NAMALWA (cell line): Measurements from ENCODE around the gene ADGRF3.
"Not testable (repeated sequence)": the region's sequence is repeated elsewhere in the genome, so short reads cannot be mapped to it uniquely, and the experiment has no call there.

ENCODE experiments used
- DNase-seq: peaks from one replicate; pipeline ENCODE4 v3.0.0-alpha.2; 2015; ENCODE audit warnings: low spot score

The ADGRF3 gene

DNA sequence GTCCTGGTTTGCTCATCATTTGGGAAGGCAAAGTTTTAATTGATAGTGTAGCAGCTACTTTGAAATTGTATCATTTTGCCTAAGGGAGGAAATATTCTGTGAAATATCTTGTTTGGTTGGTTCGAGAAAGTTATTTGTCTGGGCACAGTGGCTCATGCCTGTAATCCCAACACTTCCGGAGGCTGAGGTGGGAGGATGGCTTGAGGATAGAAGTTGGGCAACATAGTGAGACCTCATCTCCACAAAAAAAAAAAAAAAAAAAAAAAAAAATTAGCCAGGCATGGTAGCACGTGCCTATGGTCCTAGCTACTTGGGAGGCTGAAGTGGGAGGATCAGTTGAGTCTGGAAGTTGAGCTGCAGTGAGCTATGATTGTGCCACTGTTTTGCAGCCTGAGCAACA, 3.1 kb upstream of the ADGRF3 start:
- no peak for DNase-seq

DNA sequence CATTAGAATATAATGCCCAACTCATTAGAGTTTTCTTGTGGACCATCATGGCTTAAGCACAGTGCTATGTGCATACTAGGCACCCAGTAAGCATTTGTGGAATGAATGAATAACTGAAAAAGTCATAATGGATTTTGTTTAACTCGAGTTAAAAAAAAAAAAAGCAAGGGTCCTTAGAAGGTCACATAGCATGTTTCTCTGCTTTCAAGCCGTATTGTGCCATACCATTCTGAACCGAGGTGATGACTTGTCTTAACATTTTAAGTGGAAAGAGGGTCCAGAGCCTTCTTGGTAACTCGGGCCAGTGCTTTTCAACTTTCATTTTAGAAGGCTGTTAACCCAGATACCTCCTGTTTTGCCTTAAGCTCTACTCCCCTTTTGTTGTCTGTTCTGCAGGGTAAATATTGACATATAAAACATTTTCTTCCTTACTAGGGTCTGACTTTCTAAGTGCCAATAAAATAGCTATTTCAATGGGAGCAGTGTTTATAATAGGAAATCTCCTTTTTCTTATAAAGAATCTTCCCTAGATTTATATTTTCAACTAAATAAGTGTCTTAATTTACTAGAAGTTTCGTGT, 787 bp upstream of the ADGRF3 start:
- DNase-seq = peak; percentile 34

DNA sequence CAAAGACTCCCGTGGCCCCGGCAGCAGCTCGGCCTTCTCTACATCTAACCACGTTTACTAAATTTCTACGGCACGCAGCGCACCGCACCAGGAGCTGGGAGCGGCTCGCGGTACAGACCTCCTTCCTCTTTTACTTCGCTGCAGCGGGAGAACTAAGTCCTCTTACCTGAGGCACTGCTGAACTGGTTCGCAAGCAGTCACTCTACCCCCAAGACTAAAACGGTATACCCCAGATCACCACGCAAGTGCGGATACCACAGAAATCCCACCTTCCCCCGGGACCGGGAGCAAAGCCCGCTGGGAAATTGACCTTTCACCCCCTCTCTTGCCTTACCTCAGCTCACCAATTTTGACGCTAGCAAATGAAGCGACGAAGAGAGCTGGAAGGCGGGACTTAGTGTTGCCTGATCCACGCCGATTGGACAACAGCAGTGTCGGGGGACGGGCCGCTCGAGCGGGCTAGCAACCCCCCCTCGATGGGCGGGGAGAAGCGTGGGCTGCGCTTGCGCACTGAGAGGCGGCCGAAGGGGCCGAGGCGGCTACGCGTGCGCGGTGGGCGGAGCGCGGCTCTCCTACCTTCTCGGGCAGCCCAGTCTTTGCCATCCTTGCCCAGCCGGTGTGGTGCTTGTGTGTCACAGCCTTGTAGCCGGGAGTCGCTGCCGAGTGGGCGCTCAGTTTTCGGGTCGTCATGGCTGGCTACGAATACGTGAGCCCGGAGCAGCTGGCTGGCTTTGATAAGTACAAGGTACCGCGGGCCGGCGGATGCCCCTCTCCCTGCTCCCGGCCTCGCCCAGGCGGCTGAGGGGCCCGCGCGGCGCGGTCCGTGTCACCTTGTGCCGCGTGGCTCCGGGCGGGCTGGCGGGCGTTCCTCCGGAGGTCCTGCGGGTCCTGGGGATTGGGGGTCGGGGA, 790 bp downstream of the ADGRF3 start, which contains the start of gene SELENOI:
Gene SELENOI (plus strand): TSS at position 599 of the 909 bp plus-strand sequence. CDS start 90 bp downstream, at position 689.
- peak; percentile 100 for DNase-seq

DNA sequence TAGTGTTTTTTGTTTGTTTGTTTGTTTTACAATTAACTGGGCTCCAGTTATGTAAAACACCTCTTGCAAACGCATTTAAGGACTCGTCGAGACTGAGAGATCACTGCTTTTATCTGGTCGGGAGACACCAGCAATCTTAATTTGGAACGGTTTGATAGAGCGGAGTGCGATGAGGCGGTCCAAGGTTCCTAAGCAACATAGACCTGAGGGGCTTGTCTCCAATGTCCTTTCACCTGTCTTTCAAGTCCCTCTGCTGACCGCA, 1.4 kb downstream of the ADGRF3 start:
- no peak for DNase-seq

DNA sequence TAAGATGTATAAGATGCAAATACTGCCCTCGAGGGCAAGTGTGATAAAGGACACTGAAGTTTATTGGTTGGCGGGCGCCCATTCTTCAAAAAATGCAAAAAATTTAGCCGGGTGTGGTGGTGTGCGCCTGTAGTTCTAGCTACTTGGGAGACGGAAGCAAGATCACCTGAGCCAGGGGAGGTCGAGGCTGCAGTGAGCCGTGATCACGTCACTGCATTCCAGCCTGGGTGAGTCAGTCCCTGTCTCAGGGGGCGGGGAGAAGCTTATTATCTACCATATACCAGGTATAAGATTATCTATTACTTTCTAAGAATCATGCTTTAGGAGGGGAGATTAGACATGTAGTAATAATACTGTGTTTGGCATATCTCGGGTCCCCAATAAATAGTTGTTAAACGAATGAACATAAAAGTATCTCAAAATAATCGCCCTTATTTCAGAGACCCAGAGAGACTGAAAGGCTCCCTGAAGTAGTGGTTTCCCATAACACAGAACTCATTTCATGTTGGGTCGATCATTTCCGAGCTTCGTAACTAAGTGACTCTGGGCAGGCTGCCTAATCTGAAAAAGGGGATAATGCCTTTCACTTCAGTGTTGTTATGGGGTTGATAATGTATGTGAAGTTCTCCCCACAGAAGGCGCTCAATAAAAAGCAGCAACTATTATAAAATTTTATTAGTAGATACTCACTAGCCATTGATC, 1.9 kb downstream of the ADGRF3 start:
- no peak for DNase-seq

DNA sequence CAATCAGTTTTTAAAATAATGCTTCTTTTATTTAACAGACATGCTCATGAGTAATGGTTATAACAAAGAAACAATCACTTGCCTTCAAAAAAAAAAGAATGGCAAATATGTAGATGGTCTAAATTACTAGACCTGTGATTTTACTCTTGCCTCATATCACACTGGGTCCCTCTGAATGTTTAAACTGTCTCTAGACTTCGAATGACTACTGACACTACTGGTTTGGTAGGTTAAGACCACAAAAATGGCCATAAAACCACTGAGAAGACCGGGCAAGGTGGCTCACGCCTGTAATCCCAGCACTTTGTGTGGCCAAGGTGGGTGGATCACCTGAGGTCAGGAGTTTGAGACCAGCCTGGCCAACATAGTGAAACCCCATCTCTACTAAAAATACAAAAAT, 5.8 kb downstream of the ADGRF3 start:
- no peak for DNase-seq

DNA sequence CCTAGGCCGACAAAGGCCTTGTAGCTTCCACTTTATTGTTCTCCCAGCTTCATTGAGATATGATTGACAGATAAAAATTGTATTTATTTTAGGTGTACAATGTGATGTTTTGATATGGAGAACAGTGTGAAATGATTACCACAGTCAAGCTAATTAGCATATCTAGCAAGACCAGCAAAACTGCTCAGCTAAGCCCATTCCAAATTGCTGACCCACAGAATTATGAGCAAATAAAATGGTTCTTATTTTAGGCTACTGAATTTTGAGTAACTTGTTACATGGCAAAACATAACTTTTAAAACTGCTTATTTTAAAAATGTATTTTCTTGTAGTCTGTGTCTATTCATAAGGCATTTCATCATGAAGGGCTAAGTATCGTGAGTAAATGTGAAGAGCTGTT, 9.3 kb downstream of the ADGRF3 start:
- no peak for DNase-seq

DNA sequence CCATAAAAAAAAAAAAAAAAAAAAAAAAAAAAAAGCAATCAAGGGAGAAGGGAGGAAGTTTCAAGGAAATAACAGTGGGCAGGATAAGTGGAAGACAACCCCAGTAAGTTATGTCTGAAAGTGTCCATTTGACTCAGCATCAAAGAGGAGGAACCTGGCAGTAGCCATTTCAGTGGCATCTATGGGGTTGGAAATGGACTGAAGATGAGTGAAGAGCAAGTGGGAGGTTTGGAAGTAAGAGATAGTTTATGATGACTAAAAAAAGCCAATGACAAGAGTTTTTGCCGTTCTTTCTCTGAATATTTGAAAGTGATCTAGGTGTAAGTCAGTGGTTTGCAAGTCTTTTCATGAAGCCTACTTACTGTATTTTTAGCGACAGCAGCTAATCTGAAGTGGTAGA, 9.9 kb downstream of the ADGRF3 start:
- DNase-seq = no peak

DNA sequence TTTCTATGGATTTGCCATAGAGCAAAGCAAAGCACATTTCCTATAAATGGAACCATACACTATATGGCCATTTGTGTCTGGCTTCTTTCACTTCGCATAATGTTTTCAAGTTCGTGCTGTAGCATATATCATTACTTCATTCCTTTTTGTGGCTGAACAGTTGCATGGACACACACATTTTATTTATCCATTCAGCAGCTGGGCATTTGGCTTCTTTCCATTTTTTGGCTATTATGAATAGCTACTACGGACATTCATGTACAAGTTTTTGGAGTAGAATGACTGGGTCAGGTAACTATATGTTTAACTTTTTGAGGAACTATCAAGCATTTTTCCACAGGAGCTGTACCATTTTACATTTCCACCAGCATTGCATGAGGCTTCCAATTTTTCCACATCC, 11.4 kb downstream of the ADGRF3 start:
- DNase-seq = no peak

DNA sequence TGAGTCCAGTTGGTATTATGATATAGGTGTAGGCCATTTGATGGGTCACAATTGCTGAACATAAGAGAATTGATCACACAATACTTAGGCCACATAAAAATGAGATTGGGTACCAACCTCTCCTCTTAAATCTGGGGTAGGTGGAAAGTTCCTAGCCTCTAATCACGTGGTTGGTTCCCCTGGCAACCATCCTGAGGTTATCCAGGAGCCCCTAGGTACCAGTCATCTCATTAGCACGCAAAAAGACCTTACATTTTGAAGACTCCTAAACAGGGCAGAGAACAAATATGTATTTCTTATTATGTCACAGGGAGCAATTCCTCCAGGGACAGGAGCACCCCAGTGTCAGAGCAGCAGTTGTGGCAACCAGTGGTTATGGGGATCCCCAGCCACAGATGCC, 13.3 kb downstream of the ADGRF3 start:
- no peak for DNase-seq

DNA sequence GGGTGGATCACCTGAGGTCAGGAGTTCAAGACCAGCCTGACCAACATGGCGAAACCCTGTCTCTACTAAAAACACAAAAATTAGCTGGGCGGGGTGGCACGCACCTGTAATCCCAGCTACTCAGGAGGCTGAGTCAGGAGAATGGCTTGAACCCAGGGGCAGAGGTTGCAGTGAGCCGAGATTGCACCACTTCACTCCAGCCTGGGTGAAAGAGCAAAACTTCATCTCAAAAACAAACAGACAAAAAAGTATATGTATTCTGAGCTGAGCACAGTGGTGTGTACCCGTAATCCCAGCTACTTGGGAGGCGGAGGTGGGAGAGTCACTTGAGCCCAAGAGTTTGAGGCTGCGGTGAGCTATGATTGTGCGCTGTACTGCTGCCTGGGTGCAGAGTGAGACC, 15.3 kb downstream of the ADGRF3 start:
- not testable (repeated sequence) for DNase-seq

DNA sequence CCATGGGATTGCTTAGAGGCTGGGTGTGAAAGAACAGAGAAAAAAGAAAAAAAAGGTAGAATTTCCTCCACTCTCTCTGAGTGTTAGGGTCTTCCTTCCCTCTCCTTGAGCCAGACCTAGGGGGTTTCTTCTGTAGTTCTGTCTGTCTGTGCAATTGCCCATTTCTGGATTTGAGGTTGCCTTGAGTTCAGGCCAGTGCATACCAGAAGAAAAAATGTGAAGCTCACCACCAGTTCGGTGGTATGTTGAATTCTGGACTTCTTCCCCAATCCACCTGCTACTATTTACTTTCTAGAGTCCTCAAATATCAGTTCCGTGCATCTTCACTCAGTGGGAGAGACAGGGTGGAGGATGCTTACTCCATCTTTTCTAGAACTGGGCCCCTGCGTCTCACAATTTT, 16.0 kb downstream of the ADGRF3 start:
- DNase-seq = no peak

DNA sequence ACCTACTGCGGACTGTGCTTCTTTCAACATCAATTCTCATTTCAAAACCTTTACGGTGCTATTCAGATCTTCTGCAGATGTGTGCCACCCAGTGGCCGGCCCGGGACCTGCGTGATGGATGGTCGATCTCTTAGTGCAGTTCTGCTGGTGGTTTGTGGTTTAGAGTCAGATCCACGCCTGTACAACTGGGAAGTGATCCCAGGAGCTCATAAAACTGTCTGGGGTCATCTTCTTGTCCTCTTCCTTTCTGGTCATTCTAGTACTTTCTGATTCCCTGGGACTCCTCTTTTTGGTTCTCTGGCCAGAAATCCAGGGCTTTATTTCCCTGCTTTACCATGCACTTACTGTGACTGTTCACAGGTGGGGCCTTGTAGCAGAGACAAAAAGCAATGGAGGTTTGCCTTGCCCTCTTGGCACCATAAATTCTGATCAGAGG, 16.5 kb downstream of the ADGRF3 start:
- DNase-seq = peak; percentile 84

DNA sequence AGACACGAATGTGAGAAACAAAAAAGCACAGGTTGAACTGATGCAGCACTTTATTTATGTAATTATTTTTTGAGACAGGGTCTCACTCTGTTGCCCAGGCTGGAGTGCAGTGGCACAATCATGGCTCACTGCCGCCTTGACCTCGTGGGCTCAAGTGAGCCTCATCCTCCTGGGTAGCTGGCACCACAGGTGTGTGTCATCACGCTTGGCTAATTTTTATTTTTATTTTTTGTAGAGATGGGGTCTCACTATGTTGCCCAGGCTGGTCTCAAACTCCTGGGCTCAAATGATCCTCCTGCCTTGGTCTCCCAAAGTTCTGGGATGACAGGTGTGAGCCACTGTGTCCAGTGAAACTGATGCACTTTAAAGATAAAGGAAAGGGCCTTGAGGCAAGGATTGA, 17.5 kb downstream of the ADGRF3 start:
- not testable (repeated sequence) for DNase-seq

DNA sequence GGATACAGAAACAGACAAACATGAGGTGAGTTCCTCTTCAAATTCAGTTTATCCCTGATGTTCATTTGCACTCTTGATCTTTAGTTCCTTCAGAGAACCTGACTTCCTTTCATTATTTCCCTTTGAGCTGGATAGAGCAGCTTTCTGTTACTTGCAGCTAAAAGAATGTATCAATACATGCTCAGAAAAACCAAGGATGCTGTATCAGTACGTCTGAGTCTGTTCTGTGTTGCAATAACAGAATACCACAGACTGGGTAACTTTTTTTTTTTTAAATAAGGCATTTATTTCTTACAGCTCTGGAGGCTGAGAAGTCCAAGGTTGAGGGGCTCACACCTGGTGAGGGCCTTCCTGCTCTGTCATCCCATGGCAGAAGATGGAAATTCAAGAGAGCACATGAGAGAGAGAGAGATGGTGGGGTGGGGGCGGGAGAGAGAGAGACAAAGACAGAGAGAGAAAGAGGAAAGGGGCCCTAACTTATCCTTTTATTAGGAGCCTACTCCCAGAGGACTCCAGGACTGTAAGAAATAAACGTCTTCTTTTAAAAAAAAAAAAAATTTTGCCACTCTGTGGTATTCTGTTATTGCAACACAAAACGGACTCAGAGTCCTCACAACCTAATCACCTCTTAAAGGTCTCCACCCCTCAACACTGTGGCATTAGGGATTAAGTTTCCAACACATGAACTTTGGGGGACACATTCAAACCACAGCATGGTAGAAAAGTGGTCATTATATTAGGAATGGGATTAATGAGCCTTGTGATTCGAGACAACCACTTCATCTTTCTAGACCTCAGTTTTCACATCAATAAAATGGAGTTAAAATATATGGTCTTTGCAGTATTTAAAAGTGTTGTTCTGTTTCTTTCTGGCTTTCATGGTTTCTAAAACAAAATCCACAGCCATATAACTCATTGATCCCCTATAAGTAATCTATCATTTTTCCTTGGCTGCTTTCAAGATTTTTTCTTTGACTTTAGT, 19.0 kb downstream of the ADGRF3 start:
- no peak for DNase-seq

DNA sequence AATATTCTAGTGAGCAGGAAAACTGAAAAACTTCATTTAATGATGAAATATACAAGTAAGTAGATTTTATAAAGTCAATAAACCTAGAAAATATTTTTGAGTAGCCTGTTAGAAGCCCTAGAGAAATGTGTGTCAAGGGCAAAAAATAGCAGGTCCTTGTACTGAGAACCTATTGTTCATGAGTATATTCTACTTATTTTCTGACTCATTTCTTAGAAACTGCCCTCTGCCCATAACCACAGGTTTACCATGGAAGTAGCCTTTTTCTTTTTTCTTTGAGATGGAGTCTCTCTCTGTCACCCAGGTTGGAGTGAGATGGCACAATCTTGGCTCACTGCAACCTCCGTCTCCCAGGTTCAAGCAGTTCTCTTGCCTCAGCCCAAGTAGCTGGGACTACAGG, 20.1 kb downstream of the ADGRF3 start:
- no peak for DNase-seq

DNA sequence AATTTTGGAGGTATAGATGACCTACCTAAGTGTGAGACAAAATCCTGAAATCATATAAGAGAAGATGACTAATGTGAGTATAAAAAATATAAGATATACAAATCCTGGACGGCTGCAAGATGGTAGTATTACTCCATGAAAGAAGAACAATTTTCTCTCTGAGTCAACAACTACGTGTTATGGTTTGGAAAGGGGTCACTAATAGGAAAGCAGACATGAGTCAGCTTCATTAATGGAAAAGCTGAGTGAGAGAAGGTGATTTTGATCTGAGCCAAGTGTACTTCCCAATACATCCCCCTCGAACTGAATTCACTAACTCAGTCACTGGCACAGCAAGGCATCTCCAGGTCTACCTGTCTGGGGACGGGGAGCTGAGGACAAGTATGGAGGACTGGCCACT, 20.7 kb downstream of the ADGRF3 start:
- DNase-seq = no peak

DNA sequence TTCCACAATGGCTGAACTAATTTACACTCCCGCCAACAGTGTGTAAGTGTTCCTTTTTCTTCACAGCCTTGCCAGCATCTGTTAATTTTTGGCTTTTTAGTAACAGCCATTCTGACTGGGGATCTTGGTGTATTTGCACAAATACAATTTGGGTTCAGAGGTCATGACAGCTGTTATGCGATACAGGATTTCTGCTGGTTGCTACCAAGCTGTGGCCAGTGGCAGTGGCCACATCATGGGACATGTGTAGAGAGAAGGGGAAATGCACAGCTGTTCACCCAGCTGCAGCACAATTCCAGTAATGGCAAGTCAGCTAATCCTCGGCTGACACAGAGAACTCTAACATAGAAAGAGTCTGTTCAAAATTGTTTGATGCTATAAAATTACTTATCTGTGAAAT, 21.7 kb downstream of the ADGRF3 start:
- DNase-seq = no peak

DNA sequence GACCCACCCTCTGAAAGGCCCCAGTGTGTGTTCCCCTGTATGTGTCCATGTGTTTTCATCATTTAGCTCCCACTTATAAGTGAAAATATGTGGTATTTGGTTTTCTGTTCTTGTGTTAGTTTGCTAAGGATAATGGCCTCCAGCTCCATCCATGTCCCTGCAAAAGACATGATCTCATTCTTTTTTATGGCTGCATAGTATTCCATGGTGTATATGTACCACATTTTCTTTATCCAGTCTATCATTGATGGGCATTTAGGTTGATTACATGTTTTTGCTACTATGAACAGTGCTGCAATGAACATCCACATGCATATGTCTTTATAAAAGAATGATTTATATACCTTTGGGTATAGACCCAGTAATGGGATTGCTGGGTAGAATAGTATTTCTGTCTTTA, 22.1 kb downstream of the ADGRF3 start:
- not testable (repeated sequence) for DNase-seq

DNA sequence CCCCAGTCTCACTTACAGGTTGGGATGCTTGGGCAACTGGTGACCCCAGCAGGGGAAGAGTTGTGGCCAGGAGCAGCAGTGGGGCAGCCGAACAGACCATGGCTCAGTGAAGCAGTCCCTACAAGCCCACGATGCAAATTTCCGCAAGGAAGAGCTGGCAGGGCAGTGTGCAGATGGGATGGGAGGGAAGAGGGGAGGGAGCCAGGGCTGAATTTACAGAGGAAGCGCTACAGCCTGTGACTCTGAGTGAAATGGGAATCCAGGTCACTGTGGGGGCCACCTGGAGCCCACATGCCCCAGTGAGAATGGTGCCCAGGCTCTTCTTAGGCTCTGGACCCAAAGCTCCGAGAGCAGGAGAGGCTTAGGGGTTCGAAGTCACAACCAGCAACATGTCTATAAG, 27.6 kb downstream of the ADGRF3 start:
- no peak for DNase-seq

DNA sequence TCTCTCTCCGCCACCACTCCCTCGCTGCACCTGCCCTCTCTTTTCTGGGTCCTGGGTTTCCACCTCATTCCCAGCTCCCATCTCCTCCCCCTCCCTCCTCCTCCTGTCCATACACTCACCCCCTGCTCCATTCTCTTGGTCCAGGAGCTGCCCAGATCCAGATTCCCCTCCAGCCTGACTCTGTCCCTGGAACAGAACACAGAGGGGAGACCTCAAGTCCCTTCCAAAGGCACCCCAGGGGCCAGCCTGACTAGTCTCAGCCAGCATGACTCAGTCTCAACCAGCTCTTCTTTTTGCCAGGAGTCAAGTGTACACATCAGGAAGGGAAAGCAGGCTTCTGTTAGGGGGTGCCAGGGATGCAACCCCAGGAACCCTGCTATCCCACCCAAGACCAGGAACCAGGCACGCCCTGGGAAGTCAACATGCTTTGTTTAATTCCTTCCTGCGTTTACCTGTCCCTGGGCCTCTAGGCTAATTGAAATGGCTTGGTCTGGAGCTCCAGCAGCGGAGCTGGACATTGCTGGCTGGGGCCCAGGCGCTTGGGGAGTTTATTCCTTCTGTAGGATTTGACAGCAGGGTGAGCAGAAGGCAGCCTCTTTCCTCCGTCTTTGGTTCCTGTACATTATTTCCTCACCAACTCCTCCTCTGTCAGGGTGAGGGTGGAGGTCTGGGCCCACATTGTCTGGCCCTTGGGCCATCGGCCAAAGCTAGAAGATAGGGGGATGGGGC, 29.0 kb downstream of the ADGRF3 start:
- DNase-seq = no peak
